IMR-90 (cell line): ENCODE results near the gene GPR153. TPM values are rescaled to one million over a fixed set of nuclear protein-coding genes. Genes with fewer than 3 reads are reported as not detected.

ENCODE experiments used
- ATAC-seq: fragments of 200-7000 bp; cut with Tn5 transposase; 2 replicates; pipeline ENCODE4 v1.9.1; 2020; ENCODE audit warnings: low read depth, mild to moderate bottlenecking, moderate library complexity
- BruUV-seq: library from RNA; stranded (reverse); fragments of 400-500 nt; replicated peaks from 2 replicates; lab custom pipeline; 2021; lab: Mats Ljungman, UMichigan
- CTCF ChIA-PET: fragments of 300-600 bp; formaldehyde crosslinking; extraction: SDS; loops from one replicate; lab custom pipeline; 2021; ENCODE audit warnings: antibody characterized with exemption; lab: Yijun Ruan, JAX
- POLR2A ChIA-PET: fragments of 300-600 bp; sonication (Branson Sonifier 250); formaldehyde crosslinking; loops from one replicate; lab custom pipeline; 2022; ENCODE audit warnings: antibody characterized with exemption; ENCODE audit not compliant: unreplicated experiment; lab: Charles Lee
- DNase-seq: peaks from one replicate; pipeline ENCODE4 v3.0.0; 2013
- H2AFZ ChIP-seq: replicated peaks from 2 replicates; pipeline ENCODE3; 2013; ENCODE audit warnings: low read length, mild to moderate bottlenecking; ENCODE audit not compliant: poor library complexity
- H2AK5ac ChIP-seq: 2 replicates; pipeline ENCODE4 v1.6.1; 2013; ENCODE audit warnings: low read depth, low read length, inconsistent platforms
- H2AK9ac ChIP-seq: replicated peaks from 2 replicates; pipeline ENCODE3; 2013; ENCODE audit warnings: mild to moderate bottlenecking, low read depth, low read length, moderate library complexity; ENCODE audit not compliant: poor library complexity
- H2BK120ac ChIP-seq: 2 replicates; pipeline ENCODE4 v1.6.1; 2013; ENCODE audit warnings: low read depth, low read length, inconsistent platforms
- H2BK15ac ChIP-seq: 3 replicates; pipeline ENCODE4 v1.6.1; 2013; ENCODE audit warnings: low read depth, low read length, inconsistent platforms
- H2BK20ac ChIP-seq: 2 replicates; pipeline ENCODE4 v1.6.1; 2013; ENCODE audit warnings: low read depth, mild to moderate bottlenecking, inconsistent platforms, low read length, moderate library complexity
- H2BK5ac ChIP-seq: 2 replicates; pipeline ENCODE4 v1.6.1; 2013; ENCODE audit warnings: mild to moderate bottlenecking, low read depth, low read length, inconsistent platforms; ENCODE audit not compliant: poor library complexity, severe bottlenecking
- H3K14ac ChIP-seq: replicated peaks from 2 replicates; pipeline ENCODE4 v1.6.1; 2013; ENCODE audit warnings: low read depth, low read length, inconsistent platforms
- H3K18ac ChIP-seq: 2 replicates; pipeline ENCODE4 v1.6.1; 2013; ENCODE audit warnings: low read depth, low read length, control low read depth
- H3K23ac ChIP-seq: 2 replicates; pipeline ENCODE4 v1.6.1; 2013; ENCODE audit warnings: low read depth, low read length, inconsistent platforms
- H3K27ac ChIP-seq: 2 replicates; pipeline ENCODE4 v1.5.1; 2013; ENCODE audit warnings: mild to moderate bottlenecking, control low read depth, low read length; ENCODE audit not compliant: insufficient read depth
- H3K27me3 ChIP-seq: 2 replicates; pipeline ENCODE4 v1.6.1; 2013; ENCODE audit warnings: low read length; ENCODE audit not compliant: control insufficient read depth, insufficient read depth
- H3K36me3 ChIP-seq: 2 replicates; pipeline ENCODE4 v1.6.1; 2013; ENCODE audit warnings: low read length, mixed read lengths; ENCODE audit not compliant: control insufficient read depth, insufficient read depth
- H3K4ac ChIP-seq: 2 replicates; pipeline ENCODE4 v1.6.1; 2013; ENCODE audit warnings: low read depth, low read length, inconsistent platforms
- H3K4me1 ChIP-seq: 2 replicates; pipeline ENCODE4 v1.6.1; 2013; ENCODE audit warnings: low read length, mixed read lengths; ENCODE audit not compliant: control insufficient read depth, insufficient read depth
- H3K4me2 ChIP-seq: 2 replicates; pipeline ENCODE4 v1.6.1; 2013; ENCODE audit warnings: low read depth, mild to moderate bottlenecking, control low read depth, low read length, moderate library complexity
- H3K4me3 ChIP-seq: 2 replicates; pipeline ENCODE4 v1.5.1; 2013; ENCODE audit warnings: low read depth, mild to moderate bottlenecking, control low read depth, low read length, moderate library complexity; ENCODE audit not compliant: insufficient read depth
- H3K56ac ChIP-seq: 2 replicates; pipeline ENCODE4 v1.6.1; 2013; ENCODE audit warnings: low read length, inconsistent platforms; ENCODE audit not compliant: insufficient read depth; ENCODE audit errors: extremely low read depth
- H3K79me1 ChIP-seq, 2 experiments: 2 replicates each; pipeline ENCODE4 v1.6.1; 2013; ENCODE audit warnings: low read length in 2 of 2, inconsistent platforms in 1 of 2, low read depth in 1 of 2
- H3K9ac ChIP-seq: 2 replicates; pipeline ENCODE4 v1.6.1; 2013; ENCODE audit warnings: low read depth, low read length, control low read depth
- H3K9me1 ChIP-seq: 2 replicates; pipeline ENCODE4 v1.6.1; 2013; ENCODE audit warnings: low read length, inconsistent platforms; ENCODE audit not compliant: insufficient read depth
- H3K9me3 ChIP-seq: 2 replicates; pipeline ENCODE4 v1.6.1; 2013; ENCODE audit warnings: low read length; ENCODE audit not compliant: control insufficient read depth, insufficient read depth
- H4K20me1 ChIP-seq: 2 replicates; pipeline ENCODE4 v1.6.1; 2013; ENCODE audit warnings: low read length, inconsistent platforms; ENCODE audit not compliant: insufficient read depth
- H4K5ac ChIP-seq: 2 replicates; pipeline ENCODE4 v1.6.1; 2013; ENCODE audit warnings: mild to moderate bottlenecking, low read depth, low read length, control low read depth
- H4K8ac ChIP-seq, 2 experiments: 2 replicates each; pipeline ENCODE4 v1.6.1; 2013; ENCODE audit warnings: low read depth in 2 of 2, low read length in 2 of 2, control low read depth in 1 of 2, inconsistent platforms in 1 of 2
- H4K91ac ChIP-seq: 2 replicates; pipeline ENCODE4 v1.6.1; 2013; ENCODE audit warnings: low read depth, low read length, inconsistent platforms; ENCODE audit not compliant: insufficient read depth
- CEBPB ChIP-seq: IDR thresholded peaks from 2 replicates; pipeline ENCODE4 v1.6.1; 2012; ENCODE audit warnings: low read depth, low read length, improper control_type of control experiment
- CHD1 ChIP-seq: IDR thresholded peaks from 2 replicates; pipeline ENCODE4 v1.6.1; 2012; ENCODE audit warnings: low read depth, low read length, improper control_type of control experiment
- FOS ChIP-seq: fragments of 150-350 bp; IDR thresholded peaks from 2 replicates; pipeline ENCODE4 v1.6.1; 2016; ENCODE audit warnings: low read depth, low read length
- MAFK ChIP-seq: IDR thresholded peaks from 2 replicates; pipeline ENCODE4 v1.6.1; 2012; ENCODE audit warnings: low read depth, low read length, improper control_type of control experiment
- MAZ ChIP-seq: IDR thresholded peaks from 2 replicates; pipeline ENCODE4 v1.6.1; 2012; ENCODE audit warnings: low read depth, mild to moderate bottlenecking, low read length, improper control_type of control experiment, moderate library complexity, borderline replicate concordance
- MXI1 ChIP-seq: IDR thresholded peaks from 2 replicates; pipeline ENCODE4 v1.6.1; 2012; ENCODE audit warnings: low read depth, mild to moderate bottlenecking, low read length, moderate library complexity, borderline replicate concordance
- NFE2L2 ChIP-seq: fragments of 150-350 bp; IDR thresholded peaks from 2 replicates; pipeline ENCODE4 v1.6.1; 2016; ENCODE audit warnings: low read depth, mild to moderate bottlenecking, low read length
- POLR2A ChIP-seq: IDR thresholded peaks from 2 replicates; pipeline ENCODE4 v1.6.1; 2012; ENCODE audit warnings: mild to moderate bottlenecking, low read depth, low read length
- RCOR1 ChIP-seq: IDR thresholded peaks from 2 replicates; pipeline ENCODE4 v1.6.1; 2012; ENCODE audit warnings: mild to moderate bottlenecking, low read length, improper control_type of control experiment; ENCODE audit not compliant: insufficient replicate concordance
- WGBS, 2 experiments: methylation state at CpG; one replicate each; pipeline versions ENCODE4 v1.1.5 to v1.1.7; 2013; ENCODE audit warnings: missing lambda C conversion rate in 2 of 2; ENCODE audit not compliant: insufficient read length in 1 of 2; ENCODE audit errors: extremely low coverage in 2 of 2; 5-methylcytosine and 5-hydroxymethylcytosine counted together
- dilution Hi-C: fragments of 300-500 bp; cut with HindIII; formaldehyde crosslinking; loops from one replicate; pipeline ENCODE4 v1.14.3; 2018; ENCODE audit warnings: low sequenced_read_pairs; ENCODE audit not compliant: unreplicated experiment
- in situ Hi-C: fragments of 300-500 bp; cut with MboI; formaldehyde crosslinking; loops from 3 replicates; pipeline ENCODE4 v1.14.3; 2019; ENCODE audit warnings: low sequenced_read_pairs, inconsistent platforms, mixed read lengths
- intact Hi-C: fragments of 100-400 bp; cut with micrococcal nuclease; formaldehyde crosslinking; loops from 2 replicates; pipeline ENCODE4 v1.10.0; 2022
- polyA plus RNA-seq, 3 experiments: library from polyadenylated mRNA; depleted of rRNA; stranded (reverse); fragments of >200 nt; gene quantifications; 2 replicates each; pipeline ENCODE4 v1.2.3, GENCODE V29; 2012; ENCODE audit warnings: low replicate concordance in 1 of 3
- total RNA-seq: library from RNA; depleted of rRNA; stranded (reverse); fragments of >200 nt; gene quantifications from 2 replicates; pipeline ENCODE4 v1.2.3, GENCODE V29; 2012
- TF ChIP-seq, protein P1 (sequence below): conservative IDR thresholded peaks from 2 replicates; pipeline ENCODE4 v1.5.1; 2012; ENCODE audit warnings: mild to moderate bottlenecking, low read depth, low read length, improper control_type of control experiment
- TF ChIP-seq, protein P2 (sequence below): fragments of 150-350 bp; IDR thresholded peaks from 2 replicates; pipeline ENCODE4 v1.6.1; 2017; ENCODE audit warnings: mild to moderate bottlenecking, antibody characterized with exemption, low read length, low read depth

GPR153 gene
- total and polyA plus RNA-seq, 2 of the 4 experiments (the other 2 are of a cell fraction), result 1.8 to 5.2 TPM

DNA sequence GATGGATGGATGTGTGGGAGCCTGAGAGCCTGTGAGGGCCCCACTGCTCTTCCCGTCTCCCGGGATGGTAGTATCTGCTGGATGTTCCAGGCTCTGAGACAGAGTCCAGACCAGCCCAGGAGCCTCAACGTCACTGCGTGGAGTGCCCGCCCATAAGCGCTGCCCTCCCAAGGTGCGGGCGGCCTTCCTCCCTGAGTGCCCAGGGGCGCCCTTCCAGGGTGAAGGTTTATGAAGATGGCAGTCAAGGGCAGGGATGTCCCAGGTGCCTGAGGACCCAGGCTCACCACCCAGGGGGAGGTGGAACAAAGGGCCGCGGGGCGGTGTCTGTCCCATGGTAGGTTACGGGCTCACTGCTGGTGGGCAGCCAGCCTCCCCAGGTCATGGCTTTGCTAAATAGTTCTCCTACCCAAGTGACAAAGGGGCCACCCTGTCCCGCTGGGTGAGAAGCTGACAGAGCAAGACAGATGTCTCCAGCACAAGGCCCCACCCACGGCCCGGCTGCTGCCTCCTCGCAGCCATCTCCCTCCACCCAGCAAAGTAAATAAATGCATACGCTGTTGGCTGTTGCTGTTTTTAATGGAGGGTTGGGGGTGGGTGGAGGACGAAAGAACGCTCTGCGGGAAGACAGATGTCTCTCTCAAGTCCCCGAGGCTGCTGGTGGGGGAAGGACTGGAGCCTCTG lies 9.0 kb upstream of the GPR153 start:
- Histone ChIP-seq H2AK5ac (no peak overlapping the region), H3K14ac (no peak overlapping the region), H3K4me3 (no peak overlapping the region), H2AFZ (peak overlapping the region; percentile 46), H3K4me2 (no peak overlapping the region), H3K27me3 (no peaks in the 10 kb centered on the region), H4K91ac (no peak overlapping the region), H3K56ac (no peak overlapping the region), H2BK15ac (no peak overlapping the region), H3K36me3 (no peaks in the 10 kb centered on the region), H3K79me1 (peaks cover 0 to 17% of the 10 kb centered on the region in 2 experiments; a peak in 1 of 4 replicates), H3K18ac (no peak overlapping the region), H3K4me1 (peaks cover 15% of the 10 kb centered on the region), H4K8ac (no peak overlapping the region), H4K5ac (no peak overlapping the region), H3K9me1 (peaks cover 7% of the 10 kb centered on the region; the same call in 1 of the 2 replicates), H2BK20ac (no peak overlapping the region), H2BK5ac (no peak overlapping the region), H2BK120ac (no peak overlapping the region), H3K4ac (0 out of 2 replicates have a peak overlapping the region, but pooled peaks have one; percentile 1), H3K27ac (no peak overlapping the region), H4K20me1 (peaks cover 8% of the 10 kb centered on the region), H3K9me3 (no peaks in the 10 kb centered on the region), H2AK9ac (no peak overlapping the region), H3K9ac (no peak overlapping the region), H3K23ac (no peak overlapping the region)
- no TSS peak for BruUV-seq
- 30% methylated on average over 2 of the region's 22 CpGs; no CpG with 5 or more reads in 1 of the 2 experiments for WGBS, 2 experiments
- ChIA-PET CTCF (no interaction called here), POLR2A (no interaction called here)
- in situ Hi-C loops (no loop called here), intact Hi-C loops (no loop called here), dilution Hi-C loops (no loop called here)
- TF ChIP-seq POLR2A (no peak), FOS (no peak), CHD1 (no peak), MAFK (no peak), MAZ (no peak), NFE2L2 (no peak), MXI1 (no peak), RCOR1 (no peak), CEBPB (no peak)
- TF ChIP-seq, protein P1, sequence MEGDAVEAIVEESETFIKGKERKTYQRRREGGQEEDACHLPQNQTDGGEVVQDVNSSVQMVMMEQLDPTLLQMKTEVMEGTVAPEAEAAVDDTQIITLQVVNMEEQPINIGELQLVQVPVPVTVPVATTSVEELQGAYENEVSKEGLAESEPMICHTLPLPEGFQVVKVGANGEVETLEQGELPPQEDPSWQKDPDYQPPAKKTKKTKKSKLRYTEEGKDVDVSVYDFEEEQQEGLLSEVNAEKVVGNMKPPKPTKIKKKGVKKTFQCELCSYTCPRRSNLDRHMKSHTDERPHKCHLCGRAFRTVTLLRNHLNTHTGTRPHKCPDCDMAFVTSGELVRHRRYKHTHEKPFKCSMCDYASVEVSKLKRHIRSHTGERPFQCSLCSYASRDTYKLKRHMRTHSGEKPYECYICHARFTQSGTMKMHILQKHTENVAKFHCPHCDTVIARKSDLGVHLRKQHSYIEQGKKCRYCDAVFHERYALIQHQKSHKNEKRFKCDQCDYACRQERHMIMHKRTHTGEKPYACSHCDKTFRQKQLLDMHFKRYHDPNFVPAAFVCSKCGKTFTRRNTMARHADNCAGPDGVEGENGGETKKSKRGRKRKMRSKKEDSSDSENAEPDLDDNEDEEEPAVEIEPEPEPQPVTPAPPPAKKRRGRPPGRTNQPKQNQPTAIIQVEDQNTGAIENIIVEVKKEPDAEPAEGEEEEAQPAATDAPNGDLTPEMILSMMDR, result no peak
- TF ChIP-seq, protein P2, sequence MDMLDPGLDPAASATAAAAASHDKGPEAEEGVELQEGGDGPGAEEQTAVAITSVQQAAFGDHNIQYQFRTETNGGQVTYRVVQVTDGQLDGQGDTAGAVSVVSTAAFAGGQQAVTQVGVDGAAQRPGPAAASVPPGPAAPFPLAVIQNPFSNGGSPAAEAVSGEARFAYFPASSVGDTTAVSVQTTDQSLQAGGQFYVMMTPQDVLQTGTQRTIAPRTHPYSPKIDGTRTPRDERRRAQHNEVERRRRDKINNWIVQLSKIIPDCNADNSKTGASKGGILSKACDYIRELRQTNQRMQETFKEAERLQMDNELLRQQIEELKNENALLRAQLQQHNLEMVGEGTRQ, result no peak
- peak; percentile 48; the same call in 1 of the 2 replicates for ATAC-seq
- DNase-seq, result no peak
